Cardiac septum (tissue), 1 donor: ENCODE measurements around the gene CGGBP1. TPM values are rescaled to one million over a fixed set of nuclear protein-coding genes. Genes with fewer than 3 reads are reported as not detected.
"Not testable (repeated sequence)": the region's sequence is repeated elsewhere in the genome, so short reads cannot be mapped to it uniquely, and the experiment has no call there.

Experiments
- DNase-seq: peaks from one replicate; pipeline ENCODE4 v3.0.0-alpha.2; 2020; ENCODE audit warnings: low spot score
- intact Hi-C: fragments of 100-400 bp; cut with DNase I; formaldehyde crosslinking; loops from one replicate; pipeline ENCODE4 v1.14.0; 2022
- total RNA-seq: library from RNA; stranded (reverse); fragmentation: NEBNext Ultra II Directional; extraction: Animal tissue kit (Norgen Biotek cat#: 25700); gene quantifications from one replicate; pipeline ENCODE4 v1.2.1, GENCODE V29; 2021
- donor health status: DM: no; HTN: no; CAD: no.

Gene CGGBP1
- total RNA-seq, 1 donor from 2014 or later = 48.5 TPM

- intact Hi-C loops = no loop called here
- no peak for DNase-seq
Measured at GRCh38 chr3:88040529-88040928, 18.3 kb downstream of the CGGBP1 start.

- intact Hi-C loops = no loop called here
- no peak for DNase-seq
Measured at GRCh38 chr3:88038566-88038965, 20.2 kb downstream of the CGGBP1 start.

DNA sequence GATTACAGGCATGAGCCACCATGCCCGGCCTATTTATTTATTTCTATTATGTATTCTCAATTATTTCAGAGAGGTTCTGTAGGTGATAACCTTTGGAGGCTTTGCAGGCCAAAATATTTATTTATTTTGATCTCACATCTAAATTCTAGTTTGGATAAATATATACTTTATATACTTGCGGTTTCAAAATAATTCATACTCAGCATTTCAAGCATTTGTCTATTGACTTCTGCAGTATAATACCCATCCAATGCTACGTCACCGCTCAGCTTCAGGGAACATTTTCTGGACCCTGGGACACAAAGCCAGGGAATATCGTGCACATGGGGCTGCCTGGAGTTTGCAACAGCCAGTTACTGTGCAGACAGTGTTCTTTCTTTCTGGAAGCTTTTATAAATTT, 22.6 kb downstream of the CGGBP1 start:
- DNase-seq = no peak
- intact Hi-C loops = no loop called here

DNA sequence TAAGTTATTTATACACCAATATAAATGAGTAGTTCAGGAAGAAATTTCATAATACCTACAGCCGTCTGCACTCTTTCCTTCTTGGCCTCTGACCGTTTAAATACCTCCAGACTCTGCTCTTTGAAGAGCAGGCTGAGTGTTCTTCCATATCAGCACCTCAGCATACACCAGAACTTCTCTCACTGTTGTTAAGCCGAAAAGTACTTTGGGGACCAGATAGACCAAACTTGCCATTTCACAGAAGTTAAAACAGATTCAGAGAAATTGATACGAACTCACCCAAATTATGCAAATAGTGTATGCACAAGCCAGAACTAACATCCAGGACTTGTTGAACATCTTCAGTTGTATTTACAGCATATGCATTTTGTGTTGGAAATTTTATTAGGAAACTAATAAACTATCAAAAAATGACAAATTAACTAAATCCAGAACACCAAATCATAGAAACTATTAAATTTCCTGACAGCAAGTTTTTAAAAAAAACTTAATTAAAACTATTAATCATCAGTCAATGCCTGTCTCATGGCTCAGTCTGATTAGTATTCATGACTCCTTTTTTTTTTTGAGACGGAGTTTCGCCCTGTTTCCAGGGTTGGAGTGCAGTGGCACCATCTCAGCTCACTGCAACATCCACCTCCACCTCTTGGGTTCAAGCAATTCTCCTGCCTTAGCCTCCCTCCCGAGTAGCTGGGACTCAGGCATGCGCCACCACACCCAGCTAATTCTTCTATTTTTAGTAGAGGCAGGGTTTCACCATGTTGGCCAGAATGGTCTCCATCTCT, 24.1 kb downstream of the CGGBP1 start:
- intact Hi-C loops = no loop called here
- no peak for DNase-seq

DNA sequence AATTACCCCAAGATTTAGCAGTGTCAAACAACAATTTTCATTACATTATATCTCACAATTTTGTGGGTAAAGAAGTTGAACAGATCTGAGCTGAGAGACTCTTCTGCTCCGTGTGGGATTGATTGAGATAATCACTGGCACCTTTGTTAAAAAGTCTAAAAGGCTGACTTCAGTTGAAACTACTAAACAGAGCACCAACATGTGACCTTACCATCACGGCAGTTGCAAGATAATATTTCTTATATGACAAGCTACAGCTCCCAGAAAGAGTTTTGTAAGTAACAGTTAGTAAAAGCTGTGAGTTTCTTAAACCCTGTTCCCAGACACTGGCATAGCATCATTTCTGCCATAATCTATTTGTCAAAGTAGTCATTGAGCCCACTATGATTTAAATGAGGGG, 25.0 kb downstream of the CGGBP1 start:
- DNase-seq = no peak
- intact Hi-C loops = no loop called here

DNA sequence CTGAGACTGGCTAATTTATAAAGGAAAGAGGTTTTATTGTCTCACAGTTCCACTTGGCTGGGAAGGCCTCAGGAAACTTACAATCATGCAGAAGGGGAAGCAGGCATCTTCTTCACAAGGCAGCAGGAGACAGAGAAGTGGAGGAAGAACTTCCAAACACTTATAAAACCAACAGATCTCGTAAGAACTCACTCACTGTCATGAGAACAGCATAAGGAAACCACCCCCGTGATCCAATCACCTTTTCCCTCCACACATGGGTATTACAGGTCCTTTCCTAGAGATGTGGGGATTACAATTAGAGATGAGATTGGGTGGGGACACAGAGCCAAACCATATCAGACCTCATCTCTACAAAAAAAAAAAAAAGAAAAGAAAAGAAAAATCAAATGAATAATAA, 25.7 kb downstream of the CGGBP1 start:
- DNase-seq = no peak
- intact Hi-C loops = no loop called here

GRCh38 chr3:88032245-88032644, 26.6 kb downstream of the CGGBP1 start:
- no peak for DNase-seq
- intact Hi-C loops = no loop called here

DNA sequence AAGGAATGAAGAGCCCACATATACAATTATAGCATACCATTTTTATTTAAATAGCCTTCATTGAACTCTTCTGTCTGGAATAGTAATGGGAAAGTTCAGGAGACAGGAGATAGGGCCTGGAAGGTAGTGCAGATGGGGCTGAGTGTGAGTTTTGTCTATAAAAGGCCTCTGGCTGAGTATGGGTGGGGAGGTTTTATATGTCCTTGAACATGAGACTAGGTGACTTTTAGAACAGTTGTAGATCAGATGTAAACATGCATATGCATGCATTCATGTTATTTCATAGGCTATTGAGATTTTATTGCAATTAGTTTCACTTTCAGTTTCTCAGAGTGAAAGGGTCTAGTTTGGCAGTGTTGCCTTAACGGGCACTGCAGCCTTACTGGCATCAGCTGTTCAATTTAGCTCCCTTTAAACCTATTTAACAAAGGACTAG, 27.1 kb downstream of the CGGBP1 start:
- intact Hi-C loops = no loop called here
- no peak for DNase-seq

- DNase-seq = no peak
Measured at GRCh38 chr3:88030210-88030609, 28.6 kb downstream of the CGGBP1 start.

GRCh38 chr3:88028876-88029275, 29.9 kb downstream of the CGGBP1 start:
- DNase-seq = no peak
- intact Hi-C loops = no loop called here

More at GRCh38 chr3:88030210-88030609, 28.6 kb downstream of the CGGBP1 start:
- intact Hi-C loops = no loop called here

- no peak for DNase-seq
- intact Hi-C loops = no loop called here
Measured at GRCh38 chr3:88025001-88025552, 33.7 kb downstream of the CGGBP1 start.

GRCh38 chr3:88019024-88019423, 39.8 kb downstream of the CGGBP1 start:
- DNase-seq = no peak
- intact Hi-C loops = no loop called here

- intact Hi-C loops, DNase-seq: not testable (repeated sequence)
Measured at GRCh38 chr3:88015656-88016055, 43.1 kb downstream of the CGGBP1 start.

- intact Hi-C loops = no loop called here
- no peak for DNase-seq
Measured at GRCh38 chr3:88013592-88013991, 45.2 kb downstream of the CGGBP1 start.

DNA sequence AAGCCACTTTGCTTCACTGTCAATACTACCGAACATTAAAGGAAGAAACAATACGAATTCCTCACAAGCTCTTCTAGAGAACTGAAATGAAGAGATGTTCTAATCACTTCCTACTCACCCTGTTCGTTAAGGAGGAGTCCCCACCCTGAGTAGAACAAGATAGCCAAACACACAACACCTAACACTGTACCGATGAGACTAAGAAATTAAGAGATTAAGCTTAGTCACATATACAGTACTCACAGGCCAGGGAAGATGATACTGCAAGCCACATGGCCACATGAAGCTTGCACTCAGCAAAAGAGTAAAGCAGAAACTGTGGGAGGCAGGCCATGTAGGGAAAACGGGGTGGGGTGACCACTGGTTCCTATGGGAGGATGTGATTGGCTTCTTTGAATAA, 48.0 kb downstream of the CGGBP1 start:
- intact Hi-C loops = no loop called here
- DNase-seq = no peak

- DNase-seq = no peak
- intact Hi-C loops = loop anchor here (5.0 to 10.0 kb wide), 2 partner anchors 103 to 244 kb away; no protein-coding TSS in a partner anchor
Measured at GRCh38 chr3:88009066-88009465, 49.7 kb downstream of the CGGBP1 start.

GRCh38 chr3:88005066-88005465, 53.7 kb downstream of the CGGBP1 start:
- no peak for DNase-seq
- intact Hi-C loops = loop anchor here (2.0 to 10.0 kb wide), 3 partner anchors 44 to 240 kb away; no protein-coding TSS in a partner anchor

DNA sequence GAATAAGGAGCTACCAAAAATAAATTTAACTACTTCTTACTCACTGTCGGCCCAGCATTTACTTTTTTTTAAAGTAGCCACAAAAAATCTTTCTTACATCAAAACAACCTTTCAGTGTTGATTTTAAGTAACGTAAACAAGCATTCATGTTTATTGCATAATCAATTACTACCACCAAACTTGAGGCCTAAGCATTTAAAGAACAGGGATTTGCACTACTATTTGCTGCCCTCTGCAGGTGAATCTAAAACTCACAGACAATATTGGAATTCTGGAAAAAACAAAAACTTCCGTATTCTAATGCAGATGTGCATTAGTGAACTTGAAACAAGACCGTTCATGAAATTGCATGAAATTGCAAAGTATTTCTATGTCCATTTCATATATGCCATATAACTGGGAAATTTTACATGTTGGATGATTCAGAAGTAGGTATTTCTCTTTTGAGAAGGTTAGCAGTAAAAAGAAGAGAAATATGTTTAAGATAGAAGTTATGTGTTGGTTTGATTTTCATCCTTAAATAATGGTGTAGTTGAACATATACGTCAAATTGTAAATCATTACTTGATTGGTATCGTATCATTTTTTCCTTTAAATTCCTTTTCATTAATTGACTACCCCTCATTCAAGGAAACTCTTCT, 55.6 kb downstream of the CGGBP1 start:
- no peak for DNase-seq
- intact Hi-C loops = loop anchor here (5.0 to 10.0 kb wide), 3 partner anchors 238 to 706 kb away; no protein-coding TSS in a partner anchor

DNA sequence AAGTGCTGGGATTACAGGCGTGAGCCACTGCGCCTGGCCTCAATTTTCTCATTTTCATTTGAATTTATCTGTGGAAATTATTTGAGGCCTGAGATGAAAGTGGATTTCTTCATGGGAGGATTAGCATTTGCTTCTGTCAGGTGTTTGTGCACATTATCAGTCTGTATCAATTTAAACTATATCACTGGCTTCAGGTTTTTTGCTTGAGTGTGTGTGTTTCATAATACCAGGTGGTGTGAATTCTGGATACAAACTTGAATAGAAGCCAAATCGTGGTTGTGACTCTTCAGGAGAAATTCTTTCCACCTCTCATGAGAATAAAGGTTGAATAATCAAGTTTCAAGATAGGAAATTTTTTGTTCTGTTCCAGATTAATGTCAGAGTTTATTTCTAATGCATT, 56.4 kb downstream of the CGGBP1 start:
- DNase-seq = no peak
- intact Hi-C loops = loop anchor here (5.0 to 10.0 kb wide), 3 partner anchors 238 to 705 kb away; no protein-coding TSS in a partner anchor
